ENCODE measurements around the gene TGOLN2.

DNA sequence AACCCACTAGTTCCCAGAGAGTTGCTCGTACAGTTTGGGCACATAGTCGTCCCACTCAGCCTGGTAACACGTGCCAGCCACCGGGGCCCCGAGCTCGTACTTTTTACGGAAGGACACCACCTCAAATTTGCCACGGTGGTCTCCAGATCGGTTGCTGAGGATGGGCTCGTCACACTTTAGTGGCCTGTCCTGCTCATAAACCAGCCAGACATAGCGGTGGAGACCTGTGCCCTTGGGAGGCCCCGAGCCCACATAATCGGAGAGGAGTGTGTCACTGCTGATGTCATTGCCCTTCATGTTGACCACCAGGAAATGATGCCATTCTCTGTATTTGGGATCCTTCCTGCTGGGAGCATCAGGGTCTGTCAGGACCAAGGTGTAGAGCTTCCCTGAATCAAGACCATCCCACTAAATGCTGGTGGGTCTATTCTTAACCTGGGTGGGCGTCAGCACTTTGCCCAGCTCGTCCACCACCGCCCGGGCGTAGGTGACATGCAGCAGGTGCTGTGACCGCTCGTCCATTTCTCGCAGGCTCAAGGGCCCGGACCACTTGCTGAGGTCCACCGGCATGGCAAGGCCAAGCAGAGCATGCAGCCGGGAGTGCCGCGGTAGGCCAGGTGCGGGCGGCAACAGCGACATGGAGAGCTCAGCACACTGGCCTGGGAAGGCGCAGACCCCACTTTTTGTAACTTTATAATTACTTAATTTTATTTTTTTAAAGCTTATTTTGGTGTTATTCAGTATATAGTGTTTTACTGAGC lies 13.7 kb upstream of the TGOLN2 start:
- TF ChIP-seq, protein P1, sequence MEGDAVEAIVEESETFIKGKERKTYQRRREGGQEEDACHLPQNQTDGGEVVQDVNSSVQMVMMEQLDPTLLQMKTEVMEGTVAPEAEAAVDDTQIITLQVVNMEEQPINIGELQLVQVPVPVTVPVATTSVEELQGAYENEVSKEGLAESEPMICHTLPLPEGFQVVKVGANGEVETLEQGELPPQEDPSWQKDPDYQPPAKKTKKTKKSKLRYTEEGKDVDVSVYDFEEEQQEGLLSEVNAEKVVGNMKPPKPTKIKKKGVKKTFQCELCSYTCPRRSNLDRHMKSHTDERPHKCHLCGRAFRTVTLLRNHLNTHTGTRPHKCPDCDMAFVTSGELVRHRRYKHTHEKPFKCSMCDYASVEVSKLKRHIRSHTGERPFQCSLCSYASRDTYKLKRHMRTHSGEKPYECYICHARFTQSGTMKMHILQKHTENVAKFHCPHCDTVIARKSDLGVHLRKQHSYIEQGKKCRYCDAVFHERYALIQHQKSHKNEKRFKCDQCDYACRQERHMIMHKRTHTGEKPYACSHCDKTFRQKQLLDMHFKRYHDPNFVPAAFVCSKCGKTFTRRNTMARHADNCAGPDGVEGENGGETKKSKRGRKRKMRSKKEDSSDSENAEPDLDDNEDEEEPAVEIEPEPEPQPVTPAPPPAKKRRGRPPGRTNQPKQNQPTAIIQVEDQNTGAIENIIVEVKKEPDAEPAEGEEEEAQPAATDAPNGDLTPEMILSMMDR (conservative IDR thresholded peaks at IDR 0.05; ENCODE audit: low read depth, low read length) = no peak
- no peak for TF ChIP-seq EZH2 (IDR thresholded peaks at IDR 0.05; ENCODE audit: borderline replicate concordance, low read depth, low read length, poor library complexity, severe bottlenecking)

Data from A673 (cell line).